Measurements from ENCODE around the gene ERVH48-1. TPM values are rescaled to one million over a fixed set of nuclear protein-coding genes. Genes with fewer than 3 reads are reported as not detected.

The ERVH48-1 gene
- polyA plus RNA-seq, 1 experiment, result not detected

DNA sequence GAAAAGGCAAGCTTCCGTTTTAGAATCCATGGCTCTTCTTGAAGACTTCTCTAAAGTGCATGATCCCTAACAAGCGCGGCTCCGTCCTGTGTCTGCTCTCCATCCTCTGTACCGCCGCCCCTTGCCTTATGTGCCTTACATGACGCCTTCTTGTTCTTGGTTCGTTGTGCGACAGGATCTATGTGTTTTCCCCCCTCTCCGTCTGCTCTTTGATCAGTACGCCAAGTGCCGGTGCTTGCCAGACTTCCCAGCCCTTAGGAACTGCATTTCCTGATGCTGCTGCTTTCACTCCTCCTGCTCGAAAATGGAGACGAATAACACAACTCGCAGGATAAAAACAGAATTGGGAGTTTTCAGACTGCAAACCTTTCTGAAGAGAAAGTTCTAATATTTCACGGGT is 19.2 kb downstream of the ERVH48-1 start:
- DNase-seq (ENCODE audit: low read depth), result no peak
- Histone ChIP-seq H3K27me3 (ENCODE audit: control insufficient read depth, insufficient read depth, low read length) (no peaks in the 10 kb centered on the region), H3K36me3 (ENCODE audit: control insufficient read depth, insufficient read depth, low read length) (peaks cover 25% of the 10 kb centered on the region), H3K4me3 (ENCODE audit: low read depth, low read length) (no peak overlapping the region)
- POLR2A ChIA-PET, result no interaction called here
- CTCF ChIA-PET, result no interaction called here
- no peak for TF ChIP-seq CTCF (IDR thresholded peaks at IDR 0.05; ENCODE audit: insufficient read depth, low read depth, low read length)

- DNase-seq (ENCODE audit: low read depth), result no peak
- Histone ChIP-seq H3K4me3 (ENCODE audit: low read depth, low read length) (no peak overlapping the region), H3K27me3 (ENCODE audit: control insufficient read depth, insufficient read depth, low read length) (no peaks in the 10 kb centered on the region), H3K36me3 (ENCODE audit: control insufficient read depth, insufficient read depth, low read length) (peaks cover 26% of the 10 kb centered on the region)
- TF ChIP-seq CTCF (IDR thresholded peaks at IDR 0.05; ENCODE audit: insufficient read depth, low read depth, low read length), result no peak
- POLR2A ChIA-PET, result no interaction called here
- CTCF ChIA-PET, result no interaction called here
Observed at GRCh38 chr21:42905195-42905594, 20.2 kb downstream of the ERVH48-1 start.

DNA sequence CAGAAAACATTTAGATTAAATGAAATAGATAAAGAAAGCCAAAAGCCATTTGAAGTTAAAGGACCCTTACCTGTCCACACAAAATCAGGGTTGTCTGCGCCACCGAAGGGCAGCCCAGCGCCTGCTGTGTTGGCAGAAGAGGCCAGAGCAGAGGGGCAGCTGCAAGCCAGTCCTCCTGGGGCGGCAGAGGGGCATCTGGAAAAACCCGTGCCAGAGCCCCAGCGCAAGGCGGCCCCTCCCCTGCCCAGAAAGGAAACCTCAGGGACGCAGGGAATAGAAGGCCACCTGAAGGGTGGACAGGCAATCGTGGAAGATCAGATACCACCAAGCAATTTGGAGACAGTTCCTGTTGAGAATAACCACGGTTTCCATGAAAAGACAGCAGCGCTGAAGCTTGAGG is 21.6 kb downstream of the ERVH48-1 start:
- peaks cover 25% of the 10 kb centered on the region for H3K36me3 ChIP-seq (ENCODE audit: control insufficient read depth, insufficient read depth, low read length)
- no peak overlapping the region for H3K4me3 ChIP-seq (ENCODE audit: low read depth, low read length)
- DNase-seq (ENCODE audit: low read depth), result no peak
- no peaks in the 10 kb centered on the region for H3K27me3 ChIP-seq (ENCODE audit: control insufficient read depth, insufficient read depth, low read length)
- ChIA-PET POLR2A (no interaction called here), CTCF (no interaction called here)
- no peak for TF ChIP-seq CTCF (IDR thresholded peaks at IDR 0.05; ENCODE audit: insufficient read depth, low read depth, low read length)

- DNase-seq (ENCODE audit: low read depth), result no peak
- peaks cover 21% of the 10 kb centered on the region for H3K36me3 ChIP-seq (ENCODE audit: control insufficient read depth, insufficient read depth, low read length)
- no peak overlapping the region for H3K4me3 ChIP-seq (ENCODE audit: low read depth, low read length)
- TF ChIP-seq CTCF (IDR thresholded peaks at IDR 0.05; ENCODE audit: insufficient read depth, low read depth, low read length), result no peak
- ChIA-PET POLR2A (no interaction called here), CTCF (interaction anchor here (0.5 to 0.9 kb wide), 2 partner anchors 23 to 38 kb away, joined by 3 to 4 read pairs; no protein-coding TSS in a partner anchor)
- H3K27me3 ChIP-seq (ENCODE audit: control insufficient read depth, insufficient read depth, low read length), result no peaks in the 10 kb centered on the region
Observed at GRCh38 chr21:42900446-42900845, 25.0 kb downstream of the ERVH48-1 start.

- ChIA-PET CTCF (interaction anchor here (2.0 kb wide), 1 partner anchor 38 kb away, joined by 4 read pairs; no protein-coding TSS in a partner anchor), POLR2A (no interaction called here)
Observed at GRCh38 chr21:42892931-42893755, 32.3 kb downstream of the ERVH48-1 start, which contains the start of gene NDUFV3. TSS of gene NDUFV3 (plus strand) at chr21:42893309. CDS start at chr21:42893334, 25 bp downstream.

More at GRCh38 chr21:42892931-42893755, 32.3 kb downstream of the ERVH48-1 start, which contains the start of gene NDUFV3:
- Histone ChIP-seq H3K36me3 (ENCODE audit: control insufficient read depth, insufficient read depth, low read length) (peaks cover 4% of the 10 kb centered on the region), H3K27me3 (ENCODE audit: control insufficient read depth, insufficient read depth, low read length) (no peaks in the 10 kb centered on the region), H3K4me3 (ENCODE audit: low read depth, low read length) (peak within 1 kb of the TSS; percentile 75)
- DNase-seq (ENCODE audit: low read depth), result peak; percentile 87
- TF ChIP-seq CTCF (IDR thresholded peaks at IDR 0.05; ENCODE audit: insufficient read depth, low read depth, low read length), result no peak

All from BJ (cell line).